ENCODE results near the gene COLEC11.

DNA sequence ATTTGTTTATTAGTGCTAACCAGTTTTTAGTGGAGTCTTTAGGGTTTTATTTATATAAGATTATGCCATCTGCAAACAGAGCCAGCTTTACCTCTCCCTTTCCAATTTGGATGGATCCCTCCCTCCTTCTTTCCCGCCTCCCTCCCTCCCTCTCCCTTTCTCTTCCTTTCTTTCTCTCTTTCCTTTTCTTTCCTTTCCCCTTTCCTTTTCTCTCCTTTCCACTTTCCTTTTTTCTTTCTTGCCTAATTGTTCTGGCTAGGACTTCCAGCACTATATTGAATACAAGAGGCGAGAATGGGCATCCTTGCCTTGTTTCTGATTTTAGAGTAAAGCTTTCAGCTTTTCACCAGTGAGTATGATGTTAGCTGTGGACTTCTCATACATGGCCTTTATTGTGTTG, 24.1 kb downstream of the COLEC11 start:
- TF ChIP-seq, protein P1, sequence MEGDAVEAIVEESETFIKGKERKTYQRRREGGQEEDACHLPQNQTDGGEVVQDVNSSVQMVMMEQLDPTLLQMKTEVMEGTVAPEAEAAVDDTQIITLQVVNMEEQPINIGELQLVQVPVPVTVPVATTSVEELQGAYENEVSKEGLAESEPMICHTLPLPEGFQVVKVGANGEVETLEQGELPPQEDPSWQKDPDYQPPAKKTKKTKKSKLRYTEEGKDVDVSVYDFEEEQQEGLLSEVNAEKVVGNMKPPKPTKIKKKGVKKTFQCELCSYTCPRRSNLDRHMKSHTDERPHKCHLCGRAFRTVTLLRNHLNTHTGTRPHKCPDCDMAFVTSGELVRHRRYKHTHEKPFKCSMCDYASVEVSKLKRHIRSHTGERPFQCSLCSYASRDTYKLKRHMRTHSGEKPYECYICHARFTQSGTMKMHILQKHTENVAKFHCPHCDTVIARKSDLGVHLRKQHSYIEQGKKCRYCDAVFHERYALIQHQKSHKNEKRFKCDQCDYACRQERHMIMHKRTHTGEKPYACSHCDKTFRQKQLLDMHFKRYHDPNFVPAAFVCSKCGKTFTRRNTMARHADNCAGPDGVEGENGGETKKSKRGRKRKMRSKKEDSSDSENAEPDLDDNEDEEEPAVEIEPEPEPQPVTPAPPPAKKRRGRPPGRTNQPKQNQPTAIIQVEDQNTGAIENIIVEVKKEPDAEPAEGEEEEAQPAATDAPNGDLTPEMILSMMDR (IDR thresholded peaks at IDR 0.05), result no peak
- TF ChIP-seq ZFX (IDR thresholded peaks at IDR 0.05; ENCODE audit: borderline replicate concordance), result no peak
